HG03066 (cell line): Measurements from ENCODE around the gene CHAF1A.

ENCODE experiments used
- ATAC-seq: cut with Tn5 transposase; IDR thresholded peaks from one replicate; pipeline ENCODE4 v1.9.1; 2021; ENCODE audit warnings: low read depth; ENCODE audit not compliant: unreplicated experiment

CHAF1A gene

DNA sequence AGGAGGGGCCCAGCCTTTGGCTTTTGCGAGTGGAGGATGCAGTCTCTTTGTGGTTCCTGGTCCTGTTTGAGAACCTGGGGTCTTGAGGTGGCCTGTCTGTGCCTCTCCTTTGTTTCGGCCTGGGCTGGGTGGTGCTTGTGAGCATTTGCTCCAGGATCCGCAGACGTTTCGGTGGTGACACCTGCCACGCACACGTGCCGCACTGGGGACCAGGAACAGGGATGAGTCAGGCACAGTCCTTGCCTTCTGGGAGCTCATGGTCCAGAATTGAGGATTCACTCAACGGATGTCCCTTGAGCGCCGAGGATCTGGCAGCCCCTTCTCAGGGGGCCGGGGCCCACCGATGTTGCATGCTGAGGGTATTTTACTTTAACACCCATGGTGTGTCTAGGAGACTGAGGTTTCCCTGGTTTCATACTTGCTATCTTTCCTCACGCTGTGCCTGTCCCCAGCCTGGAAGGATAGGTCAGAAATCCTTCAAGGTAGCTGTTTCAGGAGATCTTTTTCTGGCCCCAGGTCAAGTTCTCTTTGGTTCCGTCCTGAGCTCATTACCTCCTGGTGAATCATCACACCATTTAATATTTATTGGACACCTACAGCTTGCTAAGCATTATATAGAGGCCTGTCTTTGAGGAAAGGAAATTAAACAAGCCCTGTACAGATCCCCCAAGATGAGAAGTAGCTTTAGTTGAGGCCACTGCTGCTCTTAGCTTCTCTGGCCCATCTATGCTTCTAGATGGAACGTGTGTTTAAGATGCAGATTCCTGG lies 74.8 kb downstream of the CHAF1A start:
- ATAC-seq, result no peak

DNA sequence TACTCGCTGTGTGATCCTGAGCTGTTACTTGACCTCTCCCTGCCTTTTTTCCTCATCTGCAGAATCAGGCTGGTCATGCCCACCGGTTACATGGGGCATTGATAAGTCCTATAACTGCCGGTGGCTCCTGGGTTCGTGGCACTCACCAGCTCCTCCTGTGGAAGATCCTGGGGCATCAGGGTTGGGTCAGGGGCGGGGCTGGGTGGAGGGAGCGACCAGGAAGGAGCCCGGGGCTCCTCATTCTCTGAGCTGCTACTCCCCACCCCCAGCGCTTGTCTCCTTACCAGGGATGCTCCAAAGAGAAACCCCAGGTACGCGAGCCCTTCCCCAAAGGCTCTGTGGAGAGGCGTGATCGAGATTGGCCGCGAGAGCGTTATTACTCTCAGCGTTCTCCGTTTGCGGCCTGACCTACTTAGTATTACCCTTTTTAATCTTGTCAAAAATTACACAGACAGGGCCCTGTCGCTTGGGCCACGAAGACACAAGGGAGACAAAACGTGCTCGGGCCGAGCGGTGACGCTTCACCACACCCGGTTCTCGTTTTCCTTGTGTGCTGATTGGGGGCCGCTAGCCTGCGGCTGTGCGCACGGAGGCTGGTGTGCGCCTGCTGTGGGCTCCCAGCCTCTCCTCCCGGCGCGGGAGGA lies 80.4 kb downstream of the CHAF1A start:
- no peak for ATAC-seq

GRCh38 chr19:4483385-4483784 lies 80.9 kb downstream of the CHAF1A start:
- ATAC-seq, result no peak

DNA sequence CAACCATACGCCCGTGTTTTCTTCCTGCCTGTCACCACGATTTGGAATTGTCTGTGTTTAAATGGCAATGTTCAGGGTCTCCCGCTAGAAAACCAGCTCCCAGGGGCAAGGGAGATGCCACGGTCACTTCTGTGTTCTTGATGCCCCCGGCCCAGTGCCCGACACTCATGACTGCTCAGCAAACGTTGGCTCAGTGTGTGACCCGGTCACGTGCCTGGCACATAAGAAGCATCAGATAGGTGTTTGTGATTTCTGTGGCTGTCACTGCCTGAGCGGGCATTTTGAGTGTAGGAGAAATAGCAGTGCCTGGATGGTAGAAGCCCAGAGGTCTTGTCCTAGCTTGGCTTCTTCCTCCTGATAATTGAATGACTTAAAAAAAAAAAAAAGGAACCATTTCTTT lies 85.1 kb downstream of the CHAF1A start:
- no peak for ATAC-seq

DNA sequence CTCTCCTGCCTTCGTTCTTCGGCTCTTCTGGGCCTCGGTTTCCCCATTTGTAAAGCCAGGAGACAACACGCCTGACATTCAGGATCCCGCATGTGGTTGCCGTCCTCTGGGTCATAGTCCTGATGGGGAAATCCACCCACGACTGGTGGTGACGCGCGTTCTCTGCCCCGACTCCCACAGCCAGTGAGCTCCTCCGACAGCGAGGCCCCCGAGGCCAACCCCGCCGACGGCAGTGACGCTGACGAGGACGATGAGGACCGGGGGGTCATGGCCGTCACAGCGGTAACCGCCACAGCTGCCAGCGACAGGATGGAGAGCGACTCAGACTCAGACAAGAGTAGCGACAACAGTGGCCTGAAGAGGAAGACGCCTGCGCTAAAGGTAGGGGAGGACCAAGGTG lies 86.1 kb downstream of the CHAF1A start:
- no peak for ATAC-seq

DNA sequence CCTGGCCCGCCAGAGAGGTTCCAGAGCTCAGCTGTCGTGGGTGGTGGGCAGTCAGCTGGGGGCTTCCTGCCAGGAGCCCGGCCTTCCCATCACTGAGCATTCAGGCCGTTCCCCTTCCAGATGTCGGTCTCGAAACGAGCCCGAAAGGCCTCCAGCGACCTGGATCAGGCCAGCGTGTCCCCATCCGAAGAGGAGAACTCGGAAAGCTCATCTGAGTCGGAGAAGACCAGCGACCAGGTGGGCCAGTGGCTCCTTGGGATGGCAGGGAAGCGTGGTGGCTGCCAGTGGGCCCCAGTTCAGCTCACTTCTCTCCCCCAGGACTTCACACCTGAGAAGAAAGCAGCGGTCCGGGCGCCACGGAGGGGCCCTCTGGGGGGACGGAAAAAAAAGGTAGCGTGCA lies 89.0 kb downstream of the CHAF1A start:
- ATAC-seq, result no peak

DNA sequence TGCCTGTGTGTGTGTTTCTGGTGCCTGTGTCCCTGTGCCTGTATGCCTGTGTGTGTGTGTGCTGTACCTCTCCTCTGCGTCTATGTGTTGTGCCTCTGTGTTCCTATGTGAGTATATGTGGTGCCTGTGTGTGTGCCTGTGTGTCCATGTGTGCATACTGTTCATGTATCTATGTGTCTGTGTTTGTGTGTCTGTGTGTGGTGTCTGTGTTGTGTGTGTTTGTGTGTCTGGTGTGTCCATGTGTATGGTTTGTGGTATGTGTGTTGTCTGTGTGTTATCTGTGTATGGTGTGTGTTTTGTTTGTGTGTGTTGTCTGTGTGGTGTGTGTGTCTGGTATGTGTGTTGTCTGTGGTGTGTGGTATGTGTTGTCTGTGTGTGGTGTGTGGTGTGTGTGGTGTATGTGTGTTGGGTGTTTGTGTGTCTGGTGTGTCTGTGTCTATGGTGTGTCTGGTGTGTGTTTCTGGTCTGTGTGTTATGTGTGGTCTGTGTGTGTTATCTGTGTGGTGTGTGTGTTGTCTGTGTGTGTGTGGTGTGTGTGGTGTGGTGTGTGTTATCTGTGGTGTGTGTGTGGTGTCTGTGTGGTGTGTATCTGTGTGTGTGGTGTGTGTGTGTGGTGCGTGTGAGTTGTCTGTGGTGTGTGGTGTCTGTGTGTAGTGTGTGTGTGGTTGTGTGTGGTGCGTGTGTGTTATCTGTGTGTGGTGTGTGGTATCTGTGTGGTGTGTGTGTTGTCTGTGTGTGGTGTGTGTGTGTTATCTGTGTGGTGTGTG lies 90.1 kb downstream of the CHAF1A start:
- no peak for ATAC-seq
